Measurements from ENCODE around the gene ATOH8.

DNA sequence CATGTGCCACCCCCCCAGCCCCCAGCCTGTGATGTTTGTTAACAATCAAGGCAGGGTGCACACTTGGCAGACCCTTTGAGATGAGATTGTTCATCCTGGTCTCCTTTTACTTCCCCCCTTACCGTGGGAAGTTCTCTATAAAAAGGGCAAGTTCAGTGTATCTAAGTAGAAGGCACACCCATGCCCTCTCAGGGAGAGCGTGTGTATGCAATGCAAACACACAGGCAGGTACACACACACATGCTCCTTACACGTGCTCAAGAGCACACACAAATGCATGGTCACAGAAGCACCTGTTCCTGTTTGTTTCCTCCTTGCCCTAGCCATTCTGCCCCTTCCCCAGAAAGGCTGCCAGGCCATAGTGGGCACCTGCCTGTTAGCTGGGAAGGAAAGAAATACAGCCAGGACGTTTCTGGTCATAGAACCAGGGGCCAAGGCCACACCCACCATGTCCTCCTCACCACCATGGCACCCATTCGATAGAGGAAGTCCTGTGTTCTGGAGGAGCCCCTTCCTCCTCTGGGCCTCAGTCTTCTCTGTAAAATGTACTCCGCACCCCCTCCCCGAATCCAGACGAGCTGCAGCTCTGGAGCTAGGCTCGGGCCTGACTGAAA, 3.1 kb downstream of the ATOH8 start:
- TF ChIP-seq CTCF (IDR thresholded peaks at IDR 0.05; ENCODE audit: insufficient read depth, low read length) (no peak), POLR2AphosphoS5 (IDR thresholded peaks at IDR 0.05; ENCODE audit: low read depth) (no peak), SPI1 (IDR thresholded peaks at IDR 0.05; ENCODE audit: borderline replicate concordance, low read depth) (0 out of 2 replicates have a peak, but pooled peaks have one; percentile 12)
